A673 (cell line): Measurements from ENCODE around the gene CFAP221. TPM values are rescaled to one million over a fixed set of nuclear protein-coding genes. Genes with fewer than 3 reads are reported as not detected.

ENCODE experiments used
- BruUV-seq: library from RNA; stranded (reverse); fragments of 400-500 nt; replicated peaks from 2 replicates; lab custom pipeline; 2021; lab: Mats Ljungman, UMichigan
- CTCF ChIA-PET: fragments of 300-600 bp; sonication (Branson Sonifier 250); formaldehyde crosslinking; loops from one replicate; lab custom pipeline; 2022; ENCODE audit warnings: antibody characterized with exemption; lab: Charles Lee
- POLR2A ChIA-PET: fragments of 300-600 bp; sonication (Branson Sonifier 250); formaldehyde crosslinking; loops from one replicate; lab custom pipeline; 2022; ENCODE audit warnings: antibody characterized with exemption; ENCODE audit not compliant: low non-redundant PET; lab: Charles Lee
- DNase-seq: peaks from one replicate; pipeline ENCODE4 v3.0.0-alpha.2; 2015; ENCODE audit warnings: low spot score
- H3K27ac ChIP-seq: fragments of 200-600 bp; sonication (generic); 2 replicates; pipeline ENCODE4 v1.5.1; 2016; ENCODE audit warnings: mixed run types, low read depth, mild to moderate bottlenecking, mixed read lengths, antibody characterized with exemption, low read length; ENCODE audit not compliant: poor library complexity, severe bottlenecking
- H3K27me3 ChIP-seq: fragments of 200-600 bp; sonication (generic); replicated peaks from 2 replicates; pipeline ENCODE4 v1.6.1; 2017; ENCODE audit warnings: mixed run types, low read depth, mild to moderate bottlenecking, mixed read lengths, antibody characterized with exemption, low read length; ENCODE audit not compliant: insufficient read depth, poor library complexity
- H3K36me3 ChIP-seq: fragments of 200-600 bp; sonication (generic); 2 replicates; pipeline ENCODE4 v1.6.1; 2016; ENCODE audit warnings: mixed run types, mild to moderate bottlenecking, mixed read lengths, antibody characterized with exemption, low read length; ENCODE audit not compliant: insufficient read depth, poor library complexity, severe bottlenecking
- H3K4me1 ChIP-seq: fragments of 200-600 bp; sonication (generic); 2 replicates; pipeline ENCODE4 v1.6.1; 2017; ENCODE audit warnings: mixed run types, mild to moderate bottlenecking, mixed read lengths, antibody characterized with exemption, low read length; ENCODE audit not compliant: insufficient read depth, poor library complexity, severe bottlenecking
- H3K4me3 ChIP-seq: fragments of 200-600 bp; sonication (generic); 2 replicates; pipeline ENCODE4 v1.5.1; 2016; ENCODE audit warnings: low read depth, mixed run types, mild to moderate bottlenecking, mixed read lengths, low read length; ENCODE audit not compliant: poor library complexity, severe bottlenecking
- H3K9me3 ChIP-seq: fragments of 200-600 bp; sonication (generic); 2 replicates; pipeline ENCODE4 v1.6.1; 2016; ENCODE audit warnings: mixed run types, low read depth, mild to moderate bottlenecking, mixed read lengths, antibody characterized with exemption, low read length; ENCODE audit not compliant: poor library complexity, severe bottlenecking
- EZH2 ChIP-seq: fragments of 200-600 bp; sonication (generic); IDR thresholded peaks from 2 replicates; pipeline ENCODE4 v1.6.1; 2017; ENCODE audit warnings: borderline replicate concordance, low read depth, mild to moderate bottlenecking, mixed read lengths, antibody characterized with exemption, low read length; ENCODE audit not compliant: poor library complexity, severe bottlenecking
- intact Hi-C: fragments of 100-400 bp; cut with micrococcal nuclease; formaldehyde crosslinking; loops from one replicate; pipeline ENCODE4 v1.10.0; 2022; ENCODE audit not compliant: unreplicated experiment
- total RNA-seq: library from RNA; stranded (reverse); gene quantifications from 2 replicates; pipeline ENCODE4 v1.2.3, GENCODE V29; 2021
- TF ChIP-seq, protein P1 (sequence below): fragments of 300-800, 200-600 bp; sonication (generic); conservative IDR thresholded peaks from 2 replicates; pipeline ENCODE4 v1.5.1; 2017; ENCODE audit warnings: low read depth, mild to moderate bottlenecking, antibody characterized with exemption, low read length, moderate library complexity, mixed read lengths

CFAP221 gene
- total RNA-seq, 1 experiment from 2014 or later, result 1.5 TPM

- BruUV-seq, result no TSS peak
- DNase-seq, result no peak
- no peaks in the 10 kb centered on the region for H3K9me3 ChIP-seq
- H3K4me1 ChIP-seq, result peaks cover 18% of the 10 kb centered on the region
- no peak overlapping the region for H3K4me3 ChIP-seq
- CTCF ChIA-PET, result no interaction called here
- peaks cover 4% of the 10 kb centered on the region for H3K27me3 ChIP-seq
- intact Hi-C loops, result no loop called here
- H3K36me3 ChIP-seq, result no peaks in the 10 kb centered on the region
- no peak overlapping the region for H3K27ac ChIP-seq
- POLR2A ChIA-PET, result no interaction called here
- TF ChIP-seq, protein P1, sequence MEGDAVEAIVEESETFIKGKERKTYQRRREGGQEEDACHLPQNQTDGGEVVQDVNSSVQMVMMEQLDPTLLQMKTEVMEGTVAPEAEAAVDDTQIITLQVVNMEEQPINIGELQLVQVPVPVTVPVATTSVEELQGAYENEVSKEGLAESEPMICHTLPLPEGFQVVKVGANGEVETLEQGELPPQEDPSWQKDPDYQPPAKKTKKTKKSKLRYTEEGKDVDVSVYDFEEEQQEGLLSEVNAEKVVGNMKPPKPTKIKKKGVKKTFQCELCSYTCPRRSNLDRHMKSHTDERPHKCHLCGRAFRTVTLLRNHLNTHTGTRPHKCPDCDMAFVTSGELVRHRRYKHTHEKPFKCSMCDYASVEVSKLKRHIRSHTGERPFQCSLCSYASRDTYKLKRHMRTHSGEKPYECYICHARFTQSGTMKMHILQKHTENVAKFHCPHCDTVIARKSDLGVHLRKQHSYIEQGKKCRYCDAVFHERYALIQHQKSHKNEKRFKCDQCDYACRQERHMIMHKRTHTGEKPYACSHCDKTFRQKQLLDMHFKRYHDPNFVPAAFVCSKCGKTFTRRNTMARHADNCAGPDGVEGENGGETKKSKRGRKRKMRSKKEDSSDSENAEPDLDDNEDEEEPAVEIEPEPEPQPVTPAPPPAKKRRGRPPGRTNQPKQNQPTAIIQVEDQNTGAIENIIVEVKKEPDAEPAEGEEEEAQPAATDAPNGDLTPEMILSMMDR, result no peak
- TF ChIP-seq EZH2, result no peak
Observed at GRCh38 chr2:119521433-119522050, 22.7 kb upstream of the CFAP221 start.

GRCh38 chr2:119522671-119523070, 21.6 kb upstream of the CFAP221 start:
- BruUV-seq, result no TSS peak
- H3K27ac ChIP-seq, result no peak overlapping the region
- no peak for DNase-seq
- no peaks in the 10 kb centered on the region for H3K9me3 ChIP-seq
- CTCF ChIA-PET, result no interaction called here
- H3K4me1 ChIP-seq, result peaks cover 30% of the 10 kb centered on the region
- H3K27me3 ChIP-seq, result peaks cover 4% of the 10 kb centered on the region
- intact Hi-C loops, result no loop called here
- H3K4me3 ChIP-seq, result no peak overlapping the region
- H3K36me3 ChIP-seq, result no peaks in the 10 kb centered on the region
- TF ChIP-seq, protein P1, result no peak
- TF ChIP-seq EZH2, result no peak
- POLR2A ChIA-PET, result no interaction called here

GRCh38 chr2:119523383-119523951, 20.8 kb upstream of the CFAP221 start:
- TF ChIP-seq EZH2, result no peak
- TF ChIP-seq, protein P1, result no peak
- ChIA-PET POLR2A (no interaction called here), CTCF (no interaction called here)
- H3K9me3 ChIP-seq, result no peaks in the 10 kb centered on the region
- no peak overlapping the region for H3K27ac ChIP-seq
- peaks cover 4% of the 10 kb centered on the region for H3K27me3 ChIP-seq
- H3K36me3 ChIP-seq, result no peaks in the 10 kb centered on the region
- H3K4me3 ChIP-seq, result peak overlapping the region; percentile 7
- BruUV-seq, result no TSS peak
- intact Hi-C loops, result no loop called here
- no peak for DNase-seq
- H3K4me1 ChIP-seq, result peaks cover 38% of the 10 kb centered on the region
